ENCODE measurements around the gene BRINP1.

GRCh38 chr9:119367683-119368075 is 1.6 kb downstream of the BRINP1 start:
- TF ChIP-seq CTCF (IDR thresholded peaks at IDR 0.05), result no peak
- no peak for TF ChIP-seq POLR2A (IDR thresholded peaks at IDR 0.05)
- no peak for TF ChIP-seq EP300 (IDR thresholded peaks at IDR 0.05)

Data from tibial nerve (tissue), 4 donors.